ENCODE data around the gene TXK. TPM values are rescaled to one million over a fixed set of nuclear protein-coding genes. Genes with fewer than 3 reads are reported as not detected.

Gene TXK
- total and polyA plus RNA-seq, 2 donors from 2014 or later = 0.26 to 7.9 TPM

- Histone ChIP-seq H3K27ac (ENCODE audit: low read depth in 2 of 2, low read length in 2 of 2) (no peak overlapping the region), H3K27me3 (ENCODE audit: control insufficient read depth, insufficient read depth, low read length) (no peaks in the 10 kb centered on the region), H3K4me1 (ENCODE audit: control insufficient read depth in 2 of 3, insufficient read depth in 2 of 3, low read depth in 1 of 3, low read length in 3 of 3) (peaks cover 0 to 7% (median 0%) of the 10 kb centered on the region in 3 donors), H3K9me3 (ENCODE audit: control insufficient read depth in 2 of 3, insufficient read depth in 1 of 3, low read length in 3 of 3) (no peaks in the 10 kb centered on the region), H3K36me3 (ENCODE audit: control insufficient read depth in 2 of 3, insufficient read depth in 3 of 3, low read length in 3 of 3) (no peaks in the 10 kb centered on the region), H3K4me3 (ENCODE audit: low read length in 3 of 3) (no peak overlapping the region), H3K9ac (ENCODE audit: low read length in 3 of 3) (no peak overlapping the region)
- DNase-seq = no peak
- no peak for TF ChIP-seq CTCF (IDR thresholded peaks at IDR 0.05; ENCODE audit: borderline replicate concordance, extremely low read depth, insufficient read depth)
- intact Hi-C loops (cut with DNase I) = no loop called here
- FAIRE-seq = no peak
Measured at GRCh38 chr4:48124870-48125269, 9.2 kb downstream of the TXK start.

GRCh38 chr4:48122756-48123155 is 11.3 kb downstream of the TXK start:
- H3K27me3 ChIP-seq (ENCODE audit: control insufficient read depth, insufficient read depth, low read length) = no peaks in the 10 kb centered on the region
- intact Hi-C loops (cut with DNase I) = no loop called here
- FAIRE-seq (no peak), DNase-seq (no peak)
- no peak overlapping the region for H3K9ac ChIP-seq (ENCODE audit: low read length in 3 of 3)
- peaks cover 0 to 7% (median 4%) of the 10 kb centered on the region in 3 donors for H3K4me1 ChIP-seq (ENCODE audit: control insufficient read depth in 2 of 3, insufficient read depth in 2 of 3, low read depth in 1 of 3, low read length in 3 of 3)
- TF ChIP-seq CTCF (IDR thresholded peaks at IDR 0.05; ENCODE audit: borderline replicate concordance, extremely low read depth, insufficient read depth) = no peak
- H3K9me3 ChIP-seq (ENCODE audit: control insufficient read depth in 2 of 3, insufficient read depth in 1 of 3, low read length in 3 of 3) = no peaks in the 10 kb centered on the region
- no peak overlapping the region for H3K27ac ChIP-seq (ENCODE audit: low read depth in 2 of 2, low read length in 2 of 2)
- H3K4me3 ChIP-seq (ENCODE audit: low read length in 3 of 3) = no peak overlapping the region
- no peaks in the 10 kb centered on the region for H3K36me3 ChIP-seq (ENCODE audit: control insufficient read depth in 2 of 3, insufficient read depth in 3 of 3, low read length in 3 of 3)

DNA sequence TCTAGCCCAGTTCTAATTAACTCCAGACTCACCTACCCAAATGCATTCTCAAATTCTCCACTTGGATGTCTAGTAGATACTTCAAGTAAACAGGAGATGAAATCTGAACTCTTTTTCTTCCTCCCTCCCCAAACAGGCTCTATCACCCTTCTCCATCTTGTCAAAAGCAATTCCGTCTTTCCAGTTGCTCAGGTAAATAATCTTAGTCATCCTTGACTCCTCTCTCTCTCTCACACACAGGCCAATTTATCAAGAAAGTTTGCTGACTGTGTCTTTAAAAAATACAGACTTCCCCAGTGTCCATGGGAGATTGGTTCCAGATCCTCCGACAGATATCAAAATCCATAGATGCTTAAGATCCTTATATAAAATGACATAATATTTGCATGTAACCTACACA is 12.9 kb downstream of the TXK start:
- H3K4me1 ChIP-seq (ENCODE audit: control insufficient read depth in 2 of 3, insufficient read depth in 2 of 3, low read depth in 1 of 3, low read length in 3 of 3) = peaks cover 0 to 4% (median 0%) of the 10 kb centered on the region in 3 donors
- no peak overlapping the region for H3K27ac ChIP-seq (ENCODE audit: low read depth in 2 of 2, low read length in 2 of 2)
- DNase-seq (no peak), FAIRE-seq (no peak)
- no peaks in the 10 kb centered on the region for H3K27me3 ChIP-seq (ENCODE audit: control insufficient read depth, insufficient read depth, low read length)
- no peaks in the 10 kb centered on the region for H3K9me3 ChIP-seq (ENCODE audit: control insufficient read depth in 2 of 3, insufficient read depth in 1 of 3, low read length in 3 of 3)
- no peak overlapping the region for H3K4me3 ChIP-seq (ENCODE audit: low read length in 3 of 3)
- no peaks in the 10 kb centered on the region for H3K36me3 ChIP-seq (ENCODE audit: control insufficient read depth in 2 of 3, insufficient read depth in 3 of 3, low read length in 3 of 3)
- no peak overlapping the region for H3K9ac ChIP-seq (ENCODE audit: low read length in 3 of 3)
- intact Hi-C loops (cut with DNase I) = no loop called here
- TF ChIP-seq CTCF (IDR thresholded peaks at IDR 0.05; ENCODE audit: borderline replicate concordance, extremely low read depth, insufficient read depth) = no peak

DNA sequence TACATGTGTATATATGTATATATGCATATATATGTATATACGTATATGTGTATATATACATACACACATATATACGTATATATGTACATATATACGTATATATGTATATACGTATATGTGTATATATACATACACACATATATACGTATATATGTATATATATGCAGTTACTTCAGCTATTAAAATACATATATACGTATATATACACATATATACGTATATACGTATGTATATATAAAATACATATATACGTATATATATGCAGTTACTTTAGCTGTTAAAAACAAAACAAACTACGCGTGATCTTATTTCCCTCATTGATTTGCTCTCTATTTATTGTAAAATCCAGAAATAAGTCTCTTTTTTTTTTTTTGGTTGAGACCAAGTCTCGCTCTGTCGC is 13.9 kb downstream of the TXK start:
- Histone ChIP-seq H3K4me1 (ENCODE audit: control insufficient read depth in 2 of 3, insufficient read depth in 2 of 3, low read depth in 1 of 3, low read length in 3 of 3) (peaks cover 0 to 4% (median 0%) of the 10 kb centered on the region in 3 donors), H3K27me3 (ENCODE audit: control insufficient read depth, insufficient read depth, low read length) (no peaks in the 10 kb centered on the region), H3K4me3 (ENCODE audit: low read length in 3 of 3) (no peak overlapping the region), H3K27ac (ENCODE audit: low read depth in 2 of 2, low read length in 2 of 2) (no peak overlapping the region), H3K9me3 (ENCODE audit: control insufficient read depth in 2 of 3, insufficient read depth in 1 of 3, low read length in 3 of 3) (no peaks in the 10 kb centered on the region), H3K36me3 (ENCODE audit: control insufficient read depth in 2 of 3, insufficient read depth in 3 of 3, low read length in 3 of 3) (no peaks in the 10 kb centered on the region), H3K9ac (ENCODE audit: low read length in 3 of 3) (no peak overlapping the region)
- DNase-seq (no peak), FAIRE-seq (peak; percentile 59)
- no peak for TF ChIP-seq CTCF (IDR thresholded peaks at IDR 0.05; ENCODE audit: borderline replicate concordance, extremely low read depth, insufficient read depth)
- intact Hi-C loops (cut with DNase I) = no loop called here

Measured in kidney (tissue), 14 donors.